ENCODE data around the gene PHOSPHO1. TPM values are rescaled to one million over a fixed set of nuclear protein-coding genes. Genes with fewer than 3 reads are reported as not detected.

Gene PHOSPHO1
- total and polyA plus RNA-seq, 9 donors = 0.23 to 0.92 (median 0.25) TPM; not detected in 5

DNA sequence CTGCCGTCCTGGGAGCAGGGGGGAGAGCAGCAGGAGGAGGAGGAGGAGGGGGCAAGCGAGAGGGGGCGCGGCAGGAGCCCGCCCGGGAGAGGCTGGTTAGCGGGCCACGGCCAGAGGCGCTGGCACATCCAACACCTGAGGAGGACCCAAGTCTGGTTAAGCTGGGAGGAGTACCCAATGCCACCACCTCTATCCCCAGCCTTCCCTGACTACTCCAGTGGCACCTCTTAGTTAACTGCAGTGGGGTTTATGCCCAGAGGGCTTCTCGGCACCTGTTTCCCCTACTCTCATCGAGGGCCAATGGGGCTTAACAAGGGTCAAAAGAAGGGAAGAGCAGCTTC is 5.6 kb downstream of the PHOSPHO1 start:
- H3K27ac ChIP-seq = no peak overlapping the region
- peaks cover 2% of the 10 kb centered on the region for H3K27me3 ChIP-seq
- H3K4me3 ChIP-seq = no peak overlapping the region
- H3K36me3 ChIP-seq = no peaks in the 10 kb centered on the region
- intact Hi-C loops (cut with DNase I) = loop anchor here in 1 of 4 donors (10.0 kb wide), 1 partner anchor 50 kb away; no protein-coding TSS in a partner anchor
- H3K9me3 ChIP-seq = no peaks in the 10 kb centered on the region
- peaks cover 3% of the 10 kb centered on the region for H3K4me1 ChIP-seq (ENCODE audit: insufficient read depth)
- 14 to 51% (median 16%) methylated on average over 3 to 11 of the region's 11 CpGs for WGBS, 3 donors
- TF ChIP-seq, protein P1, sequence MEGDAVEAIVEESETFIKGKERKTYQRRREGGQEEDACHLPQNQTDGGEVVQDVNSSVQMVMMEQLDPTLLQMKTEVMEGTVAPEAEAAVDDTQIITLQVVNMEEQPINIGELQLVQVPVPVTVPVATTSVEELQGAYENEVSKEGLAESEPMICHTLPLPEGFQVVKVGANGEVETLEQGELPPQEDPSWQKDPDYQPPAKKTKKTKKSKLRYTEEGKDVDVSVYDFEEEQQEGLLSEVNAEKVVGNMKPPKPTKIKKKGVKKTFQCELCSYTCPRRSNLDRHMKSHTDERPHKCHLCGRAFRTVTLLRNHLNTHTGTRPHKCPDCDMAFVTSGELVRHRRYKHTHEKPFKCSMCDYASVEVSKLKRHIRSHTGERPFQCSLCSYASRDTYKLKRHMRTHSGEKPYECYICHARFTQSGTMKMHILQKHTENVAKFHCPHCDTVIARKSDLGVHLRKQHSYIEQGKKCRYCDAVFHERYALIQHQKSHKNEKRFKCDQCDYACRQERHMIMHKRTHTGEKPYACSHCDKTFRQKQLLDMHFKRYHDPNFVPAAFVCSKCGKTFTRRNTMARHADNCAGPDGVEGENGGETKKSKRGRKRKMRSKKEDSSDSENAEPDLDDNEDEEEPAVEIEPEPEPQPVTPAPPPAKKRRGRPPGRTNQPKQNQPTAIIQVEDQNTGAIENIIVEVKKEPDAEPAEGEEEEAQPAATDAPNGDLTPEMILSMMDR (IDR thresholded peaks at IDR 0.05) = no peak
- TF ChIP-seq EP300 (IDR thresholded peaks at IDR 0.05) (no peak), POLR2A (IDR thresholded peaks at IDR 0.05) (no peak)
- DNase-seq = no peak

DNA sequence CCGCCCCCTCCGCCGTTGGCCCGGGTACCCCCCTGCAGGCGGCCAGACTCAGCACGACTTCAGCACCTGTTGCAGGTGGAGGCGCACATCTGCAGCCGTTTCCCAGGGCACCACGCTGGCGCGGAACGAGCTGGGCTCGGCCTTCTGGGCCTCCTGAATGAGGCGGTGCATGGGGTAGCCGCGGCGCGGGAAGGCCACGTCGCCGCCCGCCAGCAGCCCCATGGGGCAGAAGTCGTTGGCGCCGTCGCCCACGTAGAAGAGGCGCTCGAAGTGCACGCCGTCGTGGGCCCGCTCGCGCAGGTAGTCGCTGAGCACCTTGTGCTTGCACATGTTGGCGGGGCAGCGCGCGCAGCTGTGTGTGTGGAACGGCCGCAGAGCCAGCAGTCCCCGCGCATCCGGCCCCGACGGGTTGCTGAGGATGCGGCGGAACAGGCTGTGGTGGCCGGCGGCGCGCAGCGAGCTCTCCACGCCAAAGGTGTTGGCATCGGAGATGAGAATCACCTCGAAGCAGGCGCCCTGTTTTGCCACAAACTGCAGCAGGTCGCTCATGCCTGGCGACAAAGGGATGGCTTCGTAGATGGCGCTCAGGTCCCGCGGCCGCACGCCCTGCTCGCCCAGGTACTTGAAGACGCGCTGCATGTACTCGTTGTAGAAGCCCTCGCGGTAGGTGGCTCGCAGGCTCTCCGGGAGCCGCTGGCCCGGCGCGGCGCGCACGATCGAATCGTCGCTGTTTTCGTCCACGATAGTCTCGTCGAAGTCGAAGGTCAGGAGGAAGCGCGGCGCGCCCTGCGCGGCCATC is 6.2 kb downstream of the PHOSPHO1 start:
- Histone ChIP-seq H3K36me3 (no peaks in the 10 kb centered on the region), H3K27ac (no peak overlapping the region), H3K9me3 (no peaks in the 10 kb centered on the region), H3K4me1 (ENCODE audit: insufficient read depth) (peaks cover 3% of the 10 kb centered on the region), H3K4me3 (no peak overlapping the region), H3K27me3 (peaks cover 2% of the 10 kb centered on the region)
- WGBS, 3 donors = 0 to 1% (median 1%) methylated on average over 63 to 95 of the region's 95 CpGs
- no peak for TF ChIP-seq EP300 (IDR thresholded peaks at IDR 0.05)
- TF ChIP-seq, protein P1 (IDR thresholded peaks at IDR 0.05) = no peak
- TF ChIP-seq POLR2A (IDR thresholded peaks at IDR 0.05) = no peak
- no peak for DNase-seq
- intact Hi-C loops (cut with DNase I) = loop anchor here in 1 of 4 donors (10.0 kb wide), 1 partner anchor 50 kb away; no protein-coding TSS in a partner anchor

DNA sequence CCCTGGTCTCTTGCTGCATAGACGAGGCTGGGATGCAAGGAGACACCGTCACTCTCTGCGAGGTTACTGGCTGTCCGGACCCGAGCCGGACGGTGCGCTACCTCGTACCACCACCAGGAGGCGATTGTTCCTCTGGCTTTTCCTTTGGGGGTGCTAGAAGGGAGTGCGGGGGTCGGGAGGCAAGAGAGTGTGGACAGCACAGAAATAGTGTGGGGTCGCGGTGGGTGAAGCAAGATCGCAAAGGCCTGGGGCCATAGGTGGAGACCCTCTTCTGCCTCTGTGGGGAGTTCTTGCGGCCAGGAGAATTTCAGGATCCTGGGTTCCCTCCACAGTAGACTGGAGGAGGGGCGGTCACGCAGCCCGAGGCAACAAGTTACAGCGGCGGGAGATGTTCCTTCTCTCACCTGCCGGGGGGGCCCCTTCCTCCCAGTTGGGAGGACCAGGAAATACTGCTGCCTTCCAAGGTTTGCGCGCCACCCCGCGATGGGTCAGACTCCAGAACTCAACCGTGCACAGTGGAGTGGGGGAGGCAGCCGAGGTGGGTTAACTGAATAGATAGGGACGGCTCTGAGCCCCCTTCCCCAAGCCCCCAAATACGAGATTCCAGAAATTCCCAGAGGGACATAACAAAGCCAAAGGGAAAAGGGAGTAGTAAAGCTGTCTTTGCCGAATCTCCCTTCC is 6.9 kb downstream of the PHOSPHO1 start:
- intact Hi-C loops (cut with DNase I) = loop anchor here in 1 of 4 donors (10.0 kb wide), 1 partner anchor 49 kb away; no protein-coding TSS in a partner anchor
- no peak for TF ChIP-seq POLR2A (IDR thresholded peaks at IDR 0.05)
- TF ChIP-seq, protein P1 (IDR thresholded peaks at IDR 0.05) = peak; percentile 8 to 38 (median 38)
- TF ChIP-seq EP300 (IDR thresholded peaks at IDR 0.05) = no peak
- Histone ChIP-seq H3K4me3 (no peak overlapping the region), H3K36me3 (no peaks in the 10 kb centered on the region), H3K4me1 (ENCODE audit: insufficient read depth) (peaks cover 3% of the 10 kb centered on the region), H3K27ac (no peak overlapping the region), H3K27me3 (peaks cover 2% of the 10 kb centered on the region), H3K9me3 (no peaks in the 10 kb centered on the region)
- WGBS, 3 donors = 1 to 4% (median 3%) methylated on average over 31 of the region's 31 CpGs
- peak in 4 of 5 donors; percentile 41 to 62 (median 52) for DNase-seq

DNA sequence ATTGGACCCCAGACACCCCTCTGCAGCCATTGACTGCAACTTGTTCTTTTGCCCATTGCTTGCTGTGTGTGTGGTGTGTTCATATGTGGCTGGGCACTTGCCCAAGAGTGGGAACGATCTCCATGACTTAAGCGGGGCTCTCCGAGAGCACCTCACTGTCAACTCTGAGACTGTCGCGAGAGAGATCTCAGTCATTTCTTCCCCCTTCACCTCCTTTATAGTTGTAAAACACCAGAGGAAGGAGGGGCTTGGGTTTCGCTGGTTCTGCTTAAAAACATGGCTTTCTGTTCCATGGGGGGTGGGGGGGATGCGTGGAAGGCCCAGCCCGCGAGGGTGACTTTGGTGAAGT is 7.4 kb downstream of the PHOSPHO1 start:
- Histone ChIP-seq H3K4me1 (ENCODE audit: insufficient read depth) (peaks cover 3% of the 10 kb centered on the region), H3K4me3 (no peak overlapping the region), H3K27ac (no peak overlapping the region), H3K36me3 (no peaks in the 10 kb centered on the region), H3K27me3 (peaks cover 2% of the 10 kb centered on the region), H3K9me3 (no peaks in the 10 kb centered on the region)
- WGBS, 3 donors = 20 to 26% (median 22%) methylated on average over 9 of the region's 9 CpGs
- no peak for DNase-seq
- TF ChIP-seq POLR2A (IDR thresholded peaks at IDR 0.05) = no peak
- TF ChIP-seq, protein P1 (IDR thresholded peaks at IDR 0.05) = no peak
- no peak for TF ChIP-seq EP300 (IDR thresholded peaks at IDR 0.05)
- intact Hi-C loops (cut with DNase I) = loop anchor here in 1 of 4 donors (10.0 kb wide), 1 partner anchor 48 kb away; no protein-coding TSS in a partner anchor

Measured in ovary (tissue), 9 donors.